Midbrain (tissue), 1 donor: ENCODE data around the gene TMEM123.

ENCODE experiments used
- DNase-seq: peaks from one replicate; lab custom pipeline; 2025; lab: John Stamatoyannopoulos, UW

TMEM123 gene

DNA sequence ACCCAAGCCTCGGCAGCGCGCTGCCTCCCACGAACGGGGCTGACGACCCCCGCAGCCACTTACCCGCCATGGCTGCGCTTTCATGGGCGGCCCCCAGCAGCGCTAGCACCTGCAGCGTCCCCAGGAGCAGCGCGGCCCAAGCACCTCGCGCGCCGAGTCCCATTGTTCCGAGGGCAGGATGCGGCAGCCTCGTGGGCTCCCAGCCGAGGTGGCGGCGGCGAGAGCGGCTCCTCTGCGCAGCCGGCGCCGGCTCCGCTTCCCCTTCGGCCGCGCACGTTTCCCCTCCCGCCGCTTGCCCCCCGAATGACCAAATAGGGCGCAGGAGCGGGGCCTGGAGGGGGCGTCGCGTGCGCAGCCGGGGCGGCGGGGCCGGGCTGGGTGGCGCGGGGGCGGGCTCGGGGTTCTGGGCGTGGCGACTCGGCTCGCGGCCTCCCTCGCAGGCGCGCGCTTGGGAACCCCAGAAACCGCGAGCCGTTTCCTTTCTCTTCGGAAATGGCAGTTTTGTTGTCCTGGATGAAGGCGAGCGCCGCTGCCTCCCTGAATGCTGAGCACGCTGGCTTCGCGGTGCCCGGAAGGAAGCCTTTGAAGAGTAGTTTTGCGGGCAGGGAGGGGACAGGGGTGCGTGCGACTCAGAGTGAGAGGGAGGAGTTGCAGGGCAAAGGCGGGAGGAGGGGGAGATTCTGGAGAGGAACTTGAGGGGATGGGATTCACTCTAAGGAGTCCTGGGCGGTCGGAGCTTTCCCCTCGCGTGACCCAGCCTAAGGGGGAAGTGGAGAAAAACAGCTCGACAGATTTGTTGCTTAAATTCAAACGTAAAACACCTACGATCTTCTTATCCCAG is at the start of gene TMEM123:
Gene TMEM123 (minus strand): TSS at position 305 of the 841 bp plus-strand sequence. CDS start 142 bp downstream, at position 163.
- peak; percentile 67 for DNase-seq

DNA sequence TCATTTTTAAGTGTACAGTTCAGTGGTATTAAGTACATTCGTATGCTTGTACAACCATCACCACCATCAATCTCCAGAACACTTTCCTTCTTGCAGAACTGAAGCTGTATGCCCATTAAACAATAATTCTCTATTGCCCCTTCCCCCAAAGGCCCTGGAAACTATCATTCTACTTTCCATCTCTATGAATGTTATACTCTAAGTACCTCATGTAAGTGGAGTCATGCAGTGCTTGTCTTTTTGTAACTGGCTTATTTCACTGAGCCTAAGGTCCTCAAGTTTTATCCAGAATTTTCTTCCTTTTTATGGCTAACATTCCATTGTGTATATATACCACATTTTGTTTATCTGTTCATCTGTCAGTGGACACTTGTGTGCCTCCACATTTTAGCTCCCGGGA is 48.3 kb upstream of the TMEM123 start:
- DNase-seq: no peak

GRCh38 chr11:102499931-102500330 is 47.4 kb upstream of the TMEM123 start:
- no peak for DNase-seq

- DNase-seq: no peak
Measured at GRCh38 chr11:102499151-102499550, 46.6 kb upstream of the TMEM123 start.

DNA sequence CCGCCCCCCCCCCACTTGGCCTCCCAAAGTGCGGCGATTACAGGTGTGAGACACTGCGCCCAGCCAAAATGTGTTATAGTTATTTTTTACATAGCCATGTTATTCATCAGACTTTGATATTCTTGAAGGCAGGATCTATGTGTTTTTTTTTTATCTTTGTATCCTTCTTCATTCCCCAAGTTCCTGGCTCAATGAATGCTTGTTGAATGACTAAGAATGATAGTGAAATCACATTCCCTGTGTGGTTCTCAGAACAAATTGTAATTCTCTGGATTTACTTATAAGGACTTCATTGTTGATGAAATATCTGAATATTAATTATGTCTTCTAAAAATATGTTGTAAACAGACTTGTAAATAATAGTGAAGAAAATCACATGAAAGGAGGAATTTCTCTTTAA is 44.5 kb upstream of the TMEM123 start:
- no peak for DNase-seq

GRCh38 chr11:102495161-102496042 is 42.8 kb upstream of the TMEM123 start:
- DNase-seq: peak; percentile 85

DNA sequence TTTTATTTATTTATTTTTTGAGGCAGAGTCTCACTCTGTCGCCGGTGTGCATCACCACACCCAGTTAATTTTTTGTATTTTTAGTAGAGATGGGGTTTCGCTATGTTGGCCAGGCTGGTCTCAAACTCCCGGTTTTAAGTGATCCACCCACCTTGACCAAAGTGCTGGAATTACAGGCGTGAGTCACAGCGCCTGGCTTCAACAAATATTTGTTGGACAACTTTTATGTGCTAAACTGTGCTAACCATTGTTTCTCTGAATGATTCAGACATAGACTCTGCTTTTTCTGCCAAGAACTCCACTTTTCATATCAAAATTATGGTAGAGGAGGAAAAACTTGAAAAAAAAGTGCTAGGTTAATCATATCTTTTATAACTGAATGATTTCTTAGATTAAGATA is 41.7 kb upstream of the TMEM123 start:
- DNase-seq: no peak

DNA sequence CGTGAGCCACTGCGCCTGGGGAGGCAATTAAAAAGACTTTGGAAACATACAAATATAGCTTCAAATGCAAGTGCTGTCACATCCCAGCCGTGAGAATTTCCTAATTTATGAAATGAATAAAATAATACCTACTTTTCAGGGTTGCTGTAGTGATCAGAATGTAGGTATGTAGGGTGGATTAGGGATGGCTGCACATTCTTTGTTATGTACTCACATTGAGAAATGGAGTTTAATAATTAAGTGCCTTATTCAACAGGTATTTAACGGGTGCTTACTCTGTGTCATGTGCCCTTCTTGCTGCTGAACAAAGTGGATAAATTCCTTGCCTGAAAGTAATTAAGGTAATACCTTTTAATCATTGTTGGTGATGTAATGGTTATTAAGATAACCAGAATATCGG is 41.0 kb upstream of the TMEM123 start:
- no peak for DNase-seq

GRCh38 chr11:102491969-102492368 is 39.4 kb upstream of the TMEM123 start:
- no peak for DNase-seq

DNA sequence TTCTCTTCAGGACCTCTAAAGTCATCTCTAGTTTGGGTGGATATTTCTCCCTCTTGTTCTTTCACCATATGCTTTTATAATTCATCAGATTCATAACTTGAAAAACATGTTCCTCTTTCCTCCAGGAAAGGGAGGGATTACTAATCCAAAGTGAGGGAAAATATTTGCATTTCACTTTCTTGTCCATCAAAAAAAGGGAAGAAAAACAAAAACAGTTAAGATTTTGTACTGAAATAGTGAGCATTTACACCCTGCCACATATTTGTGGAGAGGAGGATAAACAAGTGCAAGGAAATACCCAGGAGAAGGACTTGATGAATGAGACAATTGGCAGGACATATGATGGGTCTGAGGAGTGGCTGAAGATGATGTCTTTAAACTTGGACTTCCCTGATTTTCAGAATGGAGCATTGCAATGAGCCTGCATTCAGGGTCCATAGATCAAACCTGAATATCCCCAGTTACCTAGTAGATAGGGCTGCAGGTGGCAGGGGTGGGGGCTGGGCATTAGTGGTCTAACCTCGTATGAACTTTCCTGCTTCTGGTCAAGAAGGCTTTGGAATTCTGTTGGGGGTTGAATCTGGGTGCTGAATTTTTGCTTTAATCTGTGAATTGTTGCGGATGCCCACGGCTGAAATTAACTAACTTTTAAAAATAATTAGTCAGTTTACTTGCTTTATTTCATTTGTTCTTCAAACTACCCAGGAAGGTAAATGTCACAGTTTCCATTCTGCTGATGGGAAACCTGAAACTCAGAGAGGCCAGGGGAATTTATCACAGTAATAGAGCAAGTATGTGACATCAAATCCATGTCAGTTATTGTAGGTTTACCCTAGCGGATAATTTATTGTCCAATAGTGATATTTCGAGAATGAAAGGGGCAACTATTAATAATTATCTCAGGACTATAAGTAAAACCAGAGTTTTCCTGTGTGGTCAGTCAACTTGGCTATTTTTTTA is 36.9 kb upstream of the TMEM123 start:
- no peak for DNase-seq

DNA sequence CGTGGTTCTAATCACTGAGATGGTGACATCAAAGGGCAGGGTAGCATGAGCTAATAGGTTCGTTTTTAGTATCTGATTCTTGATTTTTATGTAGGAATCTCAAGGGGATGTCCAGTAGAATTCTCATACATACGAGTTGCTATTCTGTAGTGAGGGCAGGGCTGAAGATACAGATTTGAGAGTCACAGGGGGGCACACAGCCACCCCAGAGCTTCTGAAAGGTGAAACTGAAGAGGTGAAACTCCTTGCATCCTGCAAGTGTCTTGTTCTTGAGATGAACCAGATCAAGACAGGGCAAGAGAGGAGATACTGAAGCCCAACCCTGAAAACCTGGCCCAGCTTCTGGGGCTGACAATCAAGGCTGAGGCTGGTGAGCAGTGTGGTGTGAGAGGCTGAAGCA is 35.6 kb upstream of the TMEM123 start:
- no peak for DNase-seq

DNA sequence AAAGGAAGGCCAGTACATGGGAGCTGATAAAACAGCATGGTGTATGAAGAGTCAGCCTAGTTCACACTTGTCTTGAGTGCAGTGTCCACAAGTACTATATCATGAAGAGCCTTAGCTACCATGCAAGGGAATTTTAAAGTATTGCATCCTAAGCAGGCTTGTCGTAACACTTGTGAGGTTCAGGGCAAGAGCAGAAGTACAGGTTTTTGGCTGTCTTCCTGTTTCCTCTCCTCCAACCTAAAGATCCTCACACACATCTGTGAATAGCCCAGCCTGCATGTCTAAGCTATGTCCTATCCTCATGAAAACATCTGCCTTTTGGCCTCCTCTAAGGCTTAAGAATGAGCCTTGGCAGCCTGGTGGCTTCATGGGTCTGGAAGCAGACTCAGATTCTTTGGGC is 34.6 kb upstream of the TMEM123 start:
- no peak for DNase-seq

- no peak for DNase-seq
Measured at GRCh38 chr11:102486584-102486983, 34.0 kb upstream of the TMEM123 start.

GRCh38 chr11:102485095-102485722 is 32.6 kb upstream of the TMEM123 start:
- no peak for DNase-seq

DNA sequence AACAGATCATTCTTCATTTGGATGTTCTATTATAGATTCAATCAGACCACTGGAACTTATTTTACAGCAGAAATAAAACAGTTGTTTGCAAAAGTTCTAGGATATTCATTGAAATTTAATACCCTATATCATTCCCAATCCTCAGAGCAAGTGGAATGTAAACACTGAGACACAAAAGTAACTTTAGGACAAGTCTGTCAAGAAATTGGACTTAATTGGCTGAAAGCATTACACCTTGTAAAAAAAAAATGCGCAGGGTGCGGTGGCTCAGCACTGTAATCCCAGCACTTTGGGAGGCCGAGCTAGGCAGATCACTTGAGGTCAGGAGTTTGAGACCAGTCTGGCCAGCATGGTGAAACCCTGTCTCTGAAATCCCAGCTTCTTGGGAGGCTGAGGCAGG is 29.9 kb upstream of the TMEM123 start:
- no peak for DNase-seq

- peak; percentile 21 for DNase-seq
Measured at GRCh38 chr11:102479733-102480132, 27.2 kb upstream of the TMEM123 start.

DNA sequence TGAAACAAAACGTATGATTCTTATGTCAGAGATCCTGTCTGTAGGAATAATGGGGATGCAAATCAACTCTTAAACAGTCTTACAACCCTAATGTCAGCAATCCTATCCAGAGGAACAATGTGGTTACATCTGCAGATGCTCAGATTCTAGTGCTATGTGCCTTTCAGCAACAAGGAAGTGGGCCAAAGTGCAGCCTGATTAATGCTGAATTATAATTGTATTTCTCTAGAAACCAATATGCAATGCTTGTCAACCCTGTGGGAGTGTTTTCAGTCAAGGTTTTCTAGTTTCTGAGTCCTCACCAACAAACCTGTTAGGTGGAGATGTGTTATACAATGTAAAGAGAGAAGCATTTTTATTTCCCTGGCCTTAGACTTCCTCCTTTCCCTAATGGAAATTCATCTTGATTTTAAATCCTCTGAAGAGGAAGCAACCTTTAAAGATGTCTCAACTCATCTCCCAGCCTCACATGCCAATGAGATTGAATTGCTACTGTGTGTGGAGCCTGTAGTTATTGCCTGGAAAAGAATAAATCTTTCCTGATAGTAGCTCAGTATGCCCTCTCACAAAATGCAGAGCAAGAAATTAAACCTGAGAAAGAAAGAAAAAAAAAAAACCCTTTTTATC is 26.2 kb upstream of the TMEM123 start:
- no peak for DNase-seq

DNA sequence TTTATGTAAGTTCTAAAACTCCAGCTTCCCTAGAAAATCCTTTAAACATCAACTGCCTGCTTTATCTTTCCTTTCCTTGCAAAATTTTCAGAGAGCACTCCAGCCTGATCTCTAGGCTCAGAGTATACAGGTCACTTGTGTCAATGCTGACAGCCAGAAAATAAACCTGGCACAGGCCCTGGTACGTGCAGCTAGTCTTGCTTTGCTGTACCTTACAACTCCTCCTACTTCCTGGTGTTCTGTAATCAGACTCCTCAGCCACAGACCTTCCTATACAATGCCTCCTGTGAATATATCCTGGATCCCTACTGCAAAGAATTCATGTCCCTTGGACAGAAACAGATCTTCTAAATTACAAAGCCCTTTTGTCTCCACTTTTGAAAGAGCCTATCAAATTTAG is 24.2 kb upstream of the TMEM123 start:
- DNase-seq: no peak

- DNase-seq: no peak
Measured at GRCh38 chr11:102476069-102476468, 23.5 kb upstream of the TMEM123 start.

- no peak for DNase-seq
Measured at GRCh38 chr11:102473543-102473942, 21.0 kb upstream of the TMEM123 start.

- no peak for DNase-seq
Measured at GRCh38 chr11:102472127-102472526, 19.6 kb upstream of the TMEM123 start.
